ENCODE results near the gene UTS2.

UTS2 gene

GRCh38 chr1:7810395-7810794 is 42.5 kb downstream of the UTS2 start:
- no peak for DNase-seq (ENCODE audit: low spot score)

GRCh38 chr1:7809742-7810141 is 43.1 kb downstream of the UTS2 start:
- no peak for DNase-seq (ENCODE audit: low spot score)

- DNase-seq (ENCODE audit: low spot score), result no peak
Observed at GRCh38 chr1:7808253-7808844, 44.5 kb downstream of the UTS2 start.

GRCh38 chr1:7805460-7805859 is 47.4 kb downstream of the UTS2 start:
- no peak for DNase-seq (ENCODE audit: low spot score)
